ENCODE data around the gene ABITRAM. TPM values are rescaled to one million over a fixed set of nuclear protein-coding genes. Genes with fewer than 3 reads are reported as not detected.

Gene ABITRAM
- polyA plus RNA-seq, 10 donors = 11.8 to 17.6 (median 14.2) TPM

DNA sequence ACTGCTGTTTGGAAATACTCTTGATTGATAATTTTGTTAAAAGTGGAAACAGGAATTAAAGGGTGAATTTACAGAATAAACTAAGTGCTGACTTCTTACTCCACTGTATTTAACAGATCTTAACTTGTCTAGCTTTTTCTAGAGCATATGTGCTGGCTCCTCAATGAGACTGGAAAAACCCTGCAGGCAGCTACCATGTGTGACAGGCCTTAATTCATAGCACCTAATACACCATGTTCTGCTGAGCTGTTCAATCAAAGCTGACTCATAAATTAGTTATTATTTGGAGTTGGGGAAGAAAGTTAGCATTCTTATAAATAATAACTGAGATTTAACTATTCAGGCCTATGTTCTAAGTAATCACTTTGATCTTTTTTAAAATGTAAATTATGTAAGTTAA lies 49.7 kb downstream of the ABITRAM start:
- DNase-seq = no peak

Other genes starting within 250 kb of the ABITRAM start
- gene ACTL7B, start 78.4 kb upstream of the ABITRAM start, polyA plus RNA-seq (ENCODE audit: insufficient read length in 10 of 10) = not detected
- gene ACTL7A, start 72.1 kb upstream of the ABITRAM start, polyA plus RNA-seq (ENCODE audit: insufficient read length in 10 of 10) = not detected
- gene ELP1, start 276 bp upstream of the ABITRAM start, polyA plus RNA-seq (ENCODE audit: insufficient read length in 10 of 10) = 10 to 100 TPM; 27.0 to 35.8 (median 33.0) TPM
- 10 to 100 TPM; 22.9 to 37.8 (median 32.2) TPM for gene CTNNAL1, start 79.1 kb downstream of the ABITRAM start, polyA plus RNA-seq (ENCODE audit: insufficient read length in 10 of 10)
- 10 to 100 TPM; 28.9 to 52.5 (median 39.3) TPM for gene TMEM245, start 185.5 kb downstream of the ABITRAM start, polyA plus RNA-seq (ENCODE audit: insufficient read length in 10 of 10)
- 1 to 10 TPM in 7 of 10 donors, under 1 TPM in 3; 0.77 to 4.8 (median 1.6) TPM for gene FRRS1L, start 232.8 kb downstream of the ABITRAM start, polyA plus RNA-seq (ENCODE audit: insufficient read length in 10 of 10)